Hepatocyte (in vitro differentiated cells): ENCODE data around the gene KCNMA1. TPM values are rescaled to one million over a fixed set of nuclear protein-coding genes. Genes with fewer than 3 reads are reported as not detected.

Source experiments
- DNase-seq: peaks from one replicate; pipeline ENCODE4 v3.0.0-alpha.2; 2016; ENCODE audit warnings: low spot score
- H2AFZ ChIP-seq: fragments of 200-600 bp; sonication (generic); 2 replicates; pipeline ENCODE4 v1.6.0; 2016; ENCODE audit warnings: antibody characterized with exemption, mild to moderate bottlenecking
- H3K27ac ChIP-seq: fragments of 200-600 bp; sonication (generic); 2 replicates; pipeline ENCODE4 v1.5.1; 2016; ENCODE audit warnings: mild to moderate bottlenecking
- H3K27me3 ChIP-seq: fragments of 200-600 bp; sonication (generic); 2 replicates; pipeline ENCODE4 v1.6.1; 2016
- H3K36me3 ChIP-seq: fragments of 200-600 bp; sonication (generic); replicated peaks from 2 replicates; pipeline ENCODE4 v1.5.1; 2016; ENCODE audit warnings: low read depth; ENCODE audit not compliant: insufficient read depth
- H3K4me1 ChIP-seq: fragments of 200-600 bp; sonication (generic); 2 replicates; pipeline ENCODE4 v1.5.1; 2016; ENCODE audit warnings: mild to moderate bottlenecking, moderate library complexity; ENCODE audit not compliant: insufficient read depth
- H3K4me2 ChIP-seq: fragments of 200-600 bp; sonication (generic); 2 replicates; pipeline ENCODE4 v1.6.0; 2016
- H3K4me3 ChIP-seq: fragments of 200-600 bp; sonication (generic); 2 replicates; pipeline ENCODE4 v1.5.1; 2016; ENCODE audit warnings: mild to moderate bottlenecking
- H3K79me2 ChIP-seq: fragments of 200-600 bp; sonication (generic); 2 replicates; pipeline ENCODE4 v1.6.0; 2017; ENCODE audit warnings: mild to moderate bottlenecking
- H3K9me2 ChIP-seq: fragments of 200-600 bp; sonication (generic); replicated peaks from 2 replicates; pipeline ENCODE4 v1.6.0; 2017; ENCODE audit warnings: mild to moderate bottlenecking; ENCODE audit not compliant: insufficient read depth
- H3K9me3 ChIP-seq: fragments of 200-600 bp; sonication (generic); 2 replicates; pipeline ENCODE4 v1.5.1; 2016; ENCODE audit warnings: low read depth, mild to moderate bottlenecking
- H4K20me1 ChIP-seq: fragments of 200-600 bp; sonication (generic); 2 replicates; pipeline ENCODE4 v1.6.0; 2016; ENCODE audit warnings: mild to moderate bottlenecking; ENCODE audit not compliant: insufficient read depth, poor library complexity, severe bottlenecking
- EZH2 ChIP-seq: fragments of 200-600 bp; sonication (generic); IDR thresholded peaks from 2 replicates; pipeline ENCODE4 v1.6.1; 2016; ENCODE audit warnings: antibody characterized with exemption, mild to moderate bottlenecking, borderline replicate concordance
- EZH2phosphoT487 ChIP-seq: fragments of 200-600 bp; sonication (generic); IDR thresholded peaks from one replicate; pipeline ENCODE4 v1.6.1; 2018; ENCODE audit warnings: antibody characterized with exemption, mild to moderate bottlenecking, low read depth, moderate library complexity; ENCODE audit not compliant: unreplicated experiment, severe bottlenecking
- WGBS: methylation state at CpG from one replicate; pipeline ENCODE4 v1.1.6; 2016; ENCODE audit warnings: low lambda C conversion rate; ENCODE audit errors: missing lambda C conversion rate; 5-methylcytosine and 5-hydroxymethylcytosine counted together
- polyA plus RNA-seq: library from polyadenylated mRNA; unstranded; fragments of >200 nt; fragmentation: Nextera tagmentation; extraction: Ambion mirVana; gene quantifications from 2 replicates; pipeline ENCODE4 v1.2.1, GENCODE V29; 2016
- total RNA-seq: library from RNA; depleted of rRNA; stranded (reverse); fragments of >200 nt; gene quantifications from 2 replicates; pipeline ENCODE4 v1.2.3, GENCODE V29; 2014
- TF ChIP-seq, protein P1 (sequence below): fragments of 200-600 bp; sonication (generic); IDR thresholded peaks from 2 replicates; pipeline ENCODE4 v1.5.1; 2016; ENCODE audit warnings: antibody characterized with exemption, mild to moderate bottlenecking; ENCODE audit not compliant: poor library complexity

Gene KCNMA1
- total and polyA plus RNA-seq, 2 experiments from 2014 or later, result 42.6 to 73.3 TPM

GRCh38 chr10:77518910-77519274 lies 118.7 kb downstream of the KCNMA1 start:
- H3K4me2 ChIP-seq, result no peak overlapping the region
- 77% methylated on average over 6 of the region's 6 CpGs for WGBS
- peaks cover 9% of the 10 kb centered on the region for H3K4me1 ChIP-seq
- TF ChIP-seq, protein P1, sequence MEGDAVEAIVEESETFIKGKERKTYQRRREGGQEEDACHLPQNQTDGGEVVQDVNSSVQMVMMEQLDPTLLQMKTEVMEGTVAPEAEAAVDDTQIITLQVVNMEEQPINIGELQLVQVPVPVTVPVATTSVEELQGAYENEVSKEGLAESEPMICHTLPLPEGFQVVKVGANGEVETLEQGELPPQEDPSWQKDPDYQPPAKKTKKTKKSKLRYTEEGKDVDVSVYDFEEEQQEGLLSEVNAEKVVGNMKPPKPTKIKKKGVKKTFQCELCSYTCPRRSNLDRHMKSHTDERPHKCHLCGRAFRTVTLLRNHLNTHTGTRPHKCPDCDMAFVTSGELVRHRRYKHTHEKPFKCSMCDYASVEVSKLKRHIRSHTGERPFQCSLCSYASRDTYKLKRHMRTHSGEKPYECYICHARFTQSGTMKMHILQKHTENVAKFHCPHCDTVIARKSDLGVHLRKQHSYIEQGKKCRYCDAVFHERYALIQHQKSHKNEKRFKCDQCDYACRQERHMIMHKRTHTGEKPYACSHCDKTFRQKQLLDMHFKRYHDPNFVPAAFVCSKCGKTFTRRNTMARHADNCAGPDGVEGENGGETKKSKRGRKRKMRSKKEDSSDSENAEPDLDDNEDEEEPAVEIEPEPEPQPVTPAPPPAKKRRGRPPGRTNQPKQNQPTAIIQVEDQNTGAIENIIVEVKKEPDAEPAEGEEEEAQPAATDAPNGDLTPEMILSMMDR, result no peak
- TF ChIP-seq EZH2, result no peak
- no peak for TF ChIP-seq EZH2phosphoT487
- H3K36me3 ChIP-seq, result no peaks in the 10 kb centered on the region
- H3K9me2 ChIP-seq, result no peaks in the 10 kb centered on the region
- no peaks in the 10 kb centered on the region for H3K79me2 ChIP-seq
- no peaks in the 10 kb centered on the region for H4K20me1 ChIP-seq
- no peak overlapping the region for H3K4me3 ChIP-seq
- DNase-seq, result no peak
- H3K27ac ChIP-seq, result no peak overlapping the region
- H3K27me3 ChIP-seq, result no peaks in the 10 kb centered on the region
- H2AFZ ChIP-seq, result no peak overlapping the region
- H3K9me3 ChIP-seq, result no peaks in the 10 kb centered on the region

- WGBS, result 93% methylated on average over 7 of the region's 7 CpGs
Observed at GRCh38 chr10:77518241-77518909, 119.2 kb downstream of the KCNMA1 start.

GRCh38 chr10:77516575-77516974 lies 121.0 kb downstream of the KCNMA1 start:
- TF ChIP-seq, protein P1, result no peak
- TF ChIP-seq EZH2 (no peak), EZH2phosphoT487 (no peak)
- Histone ChIP-seq H3K27ac (no peak overlapping the region), H3K9me3 (no peaks in the 10 kb centered on the region), H3K4me2 (no peak overlapping the region), H3K4me1 (peaks cover 26% of the 10 kb centered on the region), H3K4me3 (no peak overlapping the region), H4K20me1 (no peaks in the 10 kb centered on the region), H2AFZ (no peak overlapping the region), H3K27me3 (no peaks in the 10 kb centered on the region), H3K79me2 (no peaks in the 10 kb centered on the region), H3K36me3 (no peaks in the 10 kb centered on the region), H3K9me2 (no peaks in the 10 kb centered on the region)
- whole genome bisulfite sequencing, result 90% methylated on average over 8 of the region's 8 CpGs
- DNase-seq, result no peak

More at GRCh38 chr10:77518241-77518909, 119.2 kb downstream of the KCNMA1 start:
- H3K4me1 ChIP-seq, result peaks cover 14% of the 10 kb centered on the region
- no peaks in the 10 kb centered on the region for H3K36me3 ChIP-seq
- no peak overlapping the region for H3K27ac ChIP-seq
- no peaks in the 10 kb centered on the region for H4K20me1 ChIP-seq
- no peaks in the 10 kb centered on the region for H3K9me2 ChIP-seq
- no peaks in the 10 kb centered on the region for H3K27me3 ChIP-seq
- H3K4me3 ChIP-seq, result no peak overlapping the region
- DNase-seq, result no peak
- no peaks in the 10 kb centered on the region for H3K9me3 ChIP-seq
- no peak overlapping the region for H2AFZ ChIP-seq
- no peaks in the 10 kb centered on the region for H3K79me2 ChIP-seq
- H3K4me2 ChIP-seq, result no peak overlapping the region
- TF ChIP-seq, protein P1, result no peak
- TF ChIP-seq EZH2 (no peak), EZH2phosphoT487 (no peak)
